ENCODE results near the gene EEF1G.

DNA sequence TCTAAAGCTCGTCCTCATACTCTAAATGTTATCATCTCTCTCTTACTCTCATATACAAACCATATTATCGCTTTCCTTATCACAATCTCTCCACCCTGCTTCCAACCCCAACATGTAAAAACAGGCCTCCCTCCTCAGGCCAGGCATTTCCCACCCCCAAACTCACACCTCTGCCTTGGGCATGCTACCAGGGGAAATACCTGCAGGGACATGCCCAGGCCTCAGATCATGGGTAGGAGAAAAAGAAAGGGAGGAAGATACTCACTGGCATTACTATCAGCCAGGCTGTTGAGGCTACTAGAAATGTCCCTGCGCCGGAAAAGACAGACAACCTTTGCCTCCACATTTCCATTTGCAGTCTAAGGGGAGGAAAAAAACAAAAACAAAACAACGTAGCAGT lies 26.2 kb upstream of the EEF1G start:
- TF ChIP-seq CTCF (IDR thresholded peaks at IDR 0.05; ENCODE audit: low read length), result no peak
- no peak for TF ChIP-seq EZH2 (optimal IDR thresholded peaks at IDR 0.05; ENCODE audit: low read depth, low read length)
- TF ChIP-seq EZH2phosphoT487 (IDR thresholded peaks at IDR 0.05; ENCODE audit: low read length), result no peak
